Left renal cortex interstitium (tissue), 4 donors: Measurements from ENCODE around the gene AZU1. TPM values are rescaled to one million over a fixed set of nuclear protein-coding genes. Genes with fewer than 3 reads are reported as not detected.

ENCODE experiments used
- DNase-seq, 4 donors: peaks; one replicate each; pipeline ENCODE4 v3.0.0-alpha.2; 2013; ENCODE audit warnings: low read depth in 4 of 4, low spot score in 2 of 4, missing footprints in 1 of 4
- polyA plus RNA-seq, 4 donors: library from polyadenylated mRNA; unstranded; fragments of 120-200 nt; gene quantifications; one replicate each; pipeline ENCODE4 v1.2.1, GENCODE V29; 2013; ENCODE audit not compliant: insufficient read length in 4 of 4

AZU1 gene, protein sequence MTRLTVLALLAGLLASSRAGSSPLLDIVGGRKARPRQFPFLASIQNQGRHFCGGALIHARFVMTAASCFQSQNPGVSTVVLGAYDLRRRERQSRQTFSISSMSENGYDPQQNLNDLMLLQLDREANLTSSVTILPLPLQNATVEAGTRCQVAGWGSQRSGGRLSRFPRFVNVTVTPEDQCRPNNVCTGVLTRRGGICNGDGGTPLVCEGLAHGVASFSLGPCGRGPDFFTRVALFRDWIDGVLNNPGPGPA
- 1 to 10 TPM; 1.0 to 3.4 (median 1.4) TPM for polyA plus RNA-seq

- DNase-seq: no peak
Measured at GRCh38 chr19:827710-828321, at the start of gene AZU1. Gene AZU1 (plus strand): TSS chr19:827837. CDS start chr19:827847, 10 bp downstream.

DNA sequence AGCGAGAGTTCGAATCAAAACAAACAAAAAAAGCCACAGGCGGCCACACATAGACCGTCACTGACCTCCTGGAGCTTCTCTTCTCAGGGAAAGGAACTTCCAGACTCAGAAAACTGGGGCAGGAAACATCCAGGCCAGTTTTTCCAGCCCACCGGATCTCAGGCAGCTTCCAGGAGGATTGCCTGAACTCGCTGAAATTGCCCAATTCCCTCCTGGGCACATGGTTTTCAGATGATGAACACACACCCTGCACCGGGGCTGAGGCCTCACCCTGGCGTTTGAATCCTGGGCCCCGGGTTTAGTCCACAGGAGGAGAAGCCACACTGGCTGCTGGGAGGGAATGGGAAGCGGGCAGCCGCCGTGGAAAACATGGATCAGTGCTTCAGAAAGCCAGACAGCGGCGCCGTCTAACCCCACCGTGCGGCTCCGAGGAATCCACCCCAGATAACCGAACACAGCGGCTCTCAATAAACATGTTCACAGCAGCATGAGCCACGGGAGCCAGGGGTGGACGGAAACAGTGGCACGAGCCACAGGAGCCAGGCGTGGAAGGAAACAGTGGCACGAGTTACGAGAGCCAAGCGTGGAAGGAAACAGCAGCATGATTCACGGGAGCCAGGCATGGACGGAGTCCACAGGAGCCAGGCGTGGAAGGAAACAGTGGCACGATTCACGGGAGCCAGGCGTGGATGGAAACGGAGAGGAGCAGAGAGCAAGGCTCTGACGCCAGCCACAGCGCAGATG lies 48.6 kb upstream of the AZU1 start:
- no peak for DNase-seq

DNA sequence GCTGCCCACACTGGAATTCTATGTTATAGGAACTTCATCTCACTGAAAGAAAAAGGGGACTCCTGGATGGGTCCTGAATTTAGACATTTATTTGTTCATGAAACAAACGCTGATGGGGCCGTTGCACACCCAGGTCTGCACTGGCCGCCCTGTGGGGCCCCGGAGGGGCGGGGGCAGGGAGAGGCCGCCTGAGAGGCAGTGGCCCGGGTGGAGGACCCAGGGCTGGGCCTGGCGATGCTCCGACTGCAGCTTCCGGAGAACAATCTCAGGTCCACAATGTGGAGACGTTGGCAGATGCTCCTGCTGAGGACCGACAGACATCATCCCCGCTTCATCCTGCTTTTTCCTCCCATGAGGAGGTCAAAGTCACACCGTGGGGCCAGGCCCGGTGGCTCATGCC lies 46.7 kb upstream of the AZU1 start:
- no peak for DNase-seq

DNA sequence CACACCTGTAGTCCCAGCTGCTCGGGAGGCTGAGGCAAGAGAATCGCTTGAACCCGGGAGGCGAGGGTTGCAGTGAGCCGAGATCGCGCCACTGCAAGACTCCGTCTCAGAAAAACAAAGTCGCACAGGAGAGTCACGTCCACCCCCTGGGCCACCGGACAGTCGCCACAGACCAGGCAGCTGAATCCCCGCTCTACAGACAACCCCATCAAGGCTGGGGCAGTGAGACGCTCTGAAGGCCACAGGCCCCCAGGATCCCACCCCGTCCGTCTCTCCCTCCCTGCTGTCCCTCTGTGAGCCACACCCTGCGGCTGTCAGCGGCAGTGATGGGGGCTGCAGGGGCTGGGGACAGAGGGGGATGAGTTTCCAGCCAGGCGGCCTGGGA lies 45.8 kb upstream of the AZU1 start:
- DNase-seq: no peak

DNA sequence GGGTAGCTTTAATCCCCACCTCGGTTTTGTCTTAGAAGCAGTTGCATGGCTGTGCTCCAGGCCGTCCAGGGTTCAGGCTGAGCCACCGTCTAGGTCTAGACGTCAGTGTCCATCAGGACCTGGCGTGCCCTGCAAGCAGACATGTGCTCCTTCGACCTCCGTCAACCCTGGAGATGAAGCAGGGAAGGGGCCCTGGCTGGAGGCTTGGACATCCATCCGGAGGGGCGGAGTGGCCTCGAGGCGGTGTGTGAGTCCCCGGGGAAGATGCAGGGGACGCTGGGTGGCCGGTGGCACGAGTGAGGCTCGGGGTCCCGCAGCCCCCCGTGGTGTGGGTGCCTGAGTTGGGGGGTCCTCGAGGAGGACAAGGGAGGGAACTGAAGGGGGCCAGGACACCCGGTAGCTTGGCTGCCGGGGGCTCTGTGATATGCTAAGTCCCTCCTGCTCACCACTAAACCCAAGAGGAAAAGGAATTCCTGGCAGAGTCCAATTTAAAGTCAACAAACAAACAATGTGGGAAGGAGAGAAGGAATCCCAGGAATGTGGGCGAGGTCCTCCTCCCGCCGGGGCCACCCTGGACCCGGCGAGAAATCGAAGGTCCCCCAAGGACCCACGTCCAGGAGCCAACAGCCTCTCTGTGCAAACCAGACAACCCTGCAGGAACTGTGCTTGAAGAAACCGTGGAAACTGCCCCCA lies 45.3 kb upstream of the AZU1 start:
- DNase-seq: no peak

DNA sequence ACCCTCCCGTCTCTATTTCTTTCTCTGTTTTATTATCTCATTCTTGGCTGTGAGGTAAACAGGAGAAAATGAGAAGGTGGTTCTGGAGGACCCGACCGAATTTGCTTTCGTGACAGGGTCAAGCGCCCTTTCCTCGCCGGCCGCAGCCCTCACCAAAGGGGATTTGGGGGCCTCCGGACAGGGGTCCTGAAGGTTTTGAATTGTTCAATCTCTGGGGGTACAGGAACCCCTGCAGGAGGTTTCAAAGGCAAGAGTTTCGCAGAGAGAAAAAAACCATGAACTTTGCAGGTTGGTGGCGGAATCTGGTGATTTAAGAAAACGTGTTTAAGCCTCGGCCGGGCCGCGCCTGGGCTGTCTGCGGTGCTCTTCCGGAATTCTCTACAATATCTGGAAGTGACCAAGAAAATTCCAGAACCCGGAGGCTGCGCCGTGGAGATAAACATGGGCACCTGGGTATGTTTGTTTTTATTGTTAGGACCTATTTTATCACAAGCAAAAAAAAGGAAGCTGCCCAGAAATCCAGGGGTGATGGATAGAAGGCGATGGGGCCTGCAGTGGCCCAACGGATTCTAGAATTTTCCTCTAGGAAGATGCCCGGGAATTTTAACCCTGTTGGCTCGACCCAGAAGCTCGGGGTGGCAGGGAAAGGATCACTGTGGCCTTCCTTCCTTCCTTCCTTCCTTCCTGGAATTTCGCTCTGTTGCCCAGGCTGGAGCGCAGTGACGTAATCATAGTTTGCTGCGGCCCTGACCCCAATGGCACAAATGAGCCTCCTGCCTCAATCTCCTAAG lies 44.6 kb upstream of the AZU1 start:
- DNase-seq: no peak

GRCh38 chr19:784541-784940 lies 43.1 kb upstream of the AZU1 start:
- no peak for DNase-seq

GRCh38 chr19:787536-787935 lies 40.1 kb upstream of the AZU1 start:
- no peak for DNase-seq

GRCh38 chr19:788686-788982 lies 39.0 kb upstream of the AZU1 start:
- no peak for DNase-seq

DNA sequence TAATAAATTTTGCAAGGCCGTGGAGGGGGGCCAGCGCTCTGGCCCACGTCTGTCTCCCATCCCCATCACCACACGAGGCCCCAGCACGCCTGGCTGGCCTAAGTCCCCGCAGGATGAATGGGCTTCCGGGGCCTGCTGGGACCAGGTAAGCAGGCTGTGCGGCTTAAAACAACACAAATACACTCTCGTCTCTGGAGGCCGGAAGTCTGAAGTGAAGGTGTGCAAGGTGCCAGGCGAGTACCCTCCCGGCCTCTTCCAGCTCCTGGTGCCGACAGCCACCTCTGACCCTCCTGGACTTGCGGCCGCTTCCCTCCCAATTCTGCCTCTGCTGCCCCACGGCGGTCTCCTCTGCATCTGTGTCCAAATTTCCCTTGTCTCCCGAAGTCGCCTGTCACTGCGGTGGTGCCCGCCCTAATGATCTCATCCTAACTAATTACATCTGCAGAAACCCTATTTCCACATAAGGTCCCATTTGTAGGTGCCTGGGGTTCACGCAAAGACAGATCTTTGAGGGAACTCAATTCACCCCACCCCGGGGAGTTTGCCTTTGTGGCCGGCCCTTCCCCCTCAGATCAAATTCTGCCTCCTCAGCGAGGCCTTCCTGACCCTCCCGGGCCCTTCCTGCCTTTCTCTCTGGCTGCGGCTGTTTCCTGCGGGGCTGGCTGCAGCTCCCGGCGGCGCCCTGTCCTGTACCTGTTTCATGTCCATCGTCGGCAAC lies 38.5 kb upstream of the AZU1 start:
- no peak for DNase-seq

DNA sequence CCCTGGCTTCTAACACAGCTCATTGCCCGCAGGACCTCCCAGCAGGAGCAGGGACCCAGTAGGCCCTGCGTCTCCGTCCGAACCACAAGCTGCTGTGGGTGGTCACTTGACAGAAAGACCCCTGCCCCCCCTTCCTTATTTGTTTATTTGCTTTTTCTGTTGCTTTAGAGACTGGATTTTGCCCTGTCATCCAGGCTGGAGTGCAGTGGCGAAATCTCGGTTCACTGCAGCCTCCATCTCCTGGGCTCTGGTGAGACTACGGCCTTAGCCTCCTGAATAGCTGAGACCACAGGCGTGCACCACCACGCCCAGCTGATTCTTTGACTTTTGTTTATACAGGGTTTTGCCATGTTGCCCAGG lies 38.0 kb upstream of the AZU1 start:
- DNase-seq: no peak

- DNase-seq: no peak
Measured at GRCh38 chr19:791007-791566, 36.5 kb upstream of the AZU1 start.

- DNase-seq: no peak
Measured at GRCh38 chr19:791567-792305, 35.9 kb upstream of the AZU1 start.

GRCh38 chr19:792306-792885 lies 35.2 kb upstream of the AZU1 start:
- DNase-seq: no peak

DNA sequence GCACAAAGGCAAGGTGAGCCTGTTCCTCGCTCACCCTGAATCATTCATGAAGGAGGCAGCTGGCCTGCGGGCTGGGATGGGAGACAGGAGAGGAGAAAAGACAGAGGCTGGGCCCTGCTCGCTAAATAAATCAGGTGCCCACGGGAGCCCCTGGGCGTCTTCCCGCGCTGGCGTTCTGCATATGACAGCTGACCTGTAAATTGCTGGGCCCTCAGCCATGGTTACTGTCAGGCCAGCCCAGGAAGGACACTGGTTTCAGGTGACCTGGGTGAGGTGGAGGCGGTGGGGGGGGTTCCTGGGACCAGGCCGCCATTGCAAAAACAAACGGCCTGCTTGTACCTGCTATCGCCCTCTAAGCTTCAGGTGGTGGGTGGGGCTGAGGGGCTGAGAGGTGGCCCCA lies 33.8 kb upstream of the AZU1 start:
- no peak for DNase-seq

DNA sequence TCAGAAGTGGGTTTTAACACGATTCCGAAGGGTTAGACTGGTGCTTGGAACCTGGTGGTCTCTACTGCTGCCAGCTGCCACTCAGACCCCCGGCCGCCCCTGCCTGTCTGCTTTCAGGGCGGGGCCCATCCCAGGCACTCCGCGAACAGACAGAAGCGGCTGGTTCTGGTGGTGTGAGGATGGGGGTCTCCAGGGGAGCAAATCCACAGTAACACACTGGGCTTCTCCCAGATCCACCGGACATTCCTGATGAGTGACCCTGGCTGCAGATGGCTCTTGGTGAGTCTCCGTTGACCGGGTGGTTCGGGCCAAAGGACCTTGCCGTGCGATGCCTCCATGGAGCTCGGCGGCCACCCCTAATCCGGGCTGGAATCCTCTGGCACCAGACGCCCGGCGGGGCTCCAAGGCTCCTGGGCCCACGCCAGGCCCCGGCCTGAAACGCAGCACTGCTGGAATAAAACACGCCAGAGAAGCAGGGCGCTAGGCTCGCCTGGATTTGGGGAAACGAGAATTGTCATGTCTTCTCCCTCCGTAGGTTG lies 32.5 kb upstream of the AZU1 start:
- DNase-seq: no peak

DNA sequence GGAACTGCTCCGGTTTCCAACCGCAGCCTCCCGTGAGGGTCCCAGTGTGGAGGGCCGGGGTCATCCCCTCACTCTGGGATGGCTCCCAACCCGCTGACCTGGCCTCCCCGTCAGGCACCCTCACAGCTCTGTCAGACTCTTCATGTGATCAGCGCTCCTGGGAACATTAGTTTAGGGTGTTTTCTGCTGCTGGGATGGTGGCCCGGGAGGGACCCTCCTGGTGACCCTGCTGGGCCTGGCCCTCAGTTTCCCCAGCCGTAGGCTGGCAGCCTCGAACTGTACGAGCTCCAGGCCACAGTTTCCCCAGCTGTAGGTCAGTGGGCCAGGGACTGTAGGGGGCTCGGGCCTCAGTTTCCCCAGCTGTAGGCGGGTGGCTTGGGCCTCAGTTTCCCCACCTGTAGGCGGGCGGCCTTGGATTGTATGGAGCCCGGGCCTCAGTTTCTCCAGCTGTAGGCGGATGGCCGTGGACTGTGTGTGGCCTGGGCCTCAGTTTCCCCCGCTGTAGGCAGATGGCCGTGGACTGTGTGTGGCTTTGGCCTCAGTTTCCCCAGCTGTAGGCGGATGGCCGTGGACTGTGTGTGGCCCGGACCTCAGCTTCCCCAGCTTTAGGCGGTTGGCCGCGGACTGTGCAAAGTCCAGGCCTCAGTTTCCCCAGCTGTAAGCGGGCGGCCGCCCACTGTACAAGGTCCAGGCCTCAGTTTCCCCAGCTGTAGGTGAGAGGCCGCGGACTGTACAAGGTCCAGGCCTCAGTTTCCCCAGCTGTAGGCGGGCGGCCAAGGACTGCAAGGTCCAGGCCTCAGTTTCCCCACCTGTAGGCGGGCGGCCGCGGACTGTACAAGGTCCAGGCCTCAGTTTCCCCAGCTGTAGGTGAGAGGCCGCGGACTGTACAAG lies 31.7 kb upstream of the AZU1 start:
- no peak for DNase-seq
